HEK293 (cell line): Measurements from ENCODE around the gene UBAC2.

ENCODE experiments used
- CTCF ChIP-seq: fragments of 450-650 bp; formaldehyde crosslinking; IDR thresholded peaks from 2 replicates; pipeline ENCODE4 v1.5.1; 2016; ENCODE audit warnings: missing biosample characterization, missing genetic modification characterization
- KLF7 ChIP-seq: fragments of 450-650 bp; formaldehyde crosslinking; IDR thresholded peaks from 2 replicates; pipeline ENCODE4 v1.5.1; 2016; ENCODE audit warnings: missing biosample characterization, missing genetic modification characterization, borderline replicate concordance
- ZNF19 ChIP-seq: fragments of 450-650 bp; formaldehyde crosslinking; IDR thresholded peaks from 2 replicates; pipeline ENCODE4; 2016; ENCODE audit warnings: missing biosample characterization, missing genetic modification characterization, low read depth

GRCh38 chr13:99334221-99334620 lies 133.6 kb downstream of the UBAC2 start:
- no peak for TF ChIP-seq ZNF19
- no peak for TF ChIP-seq KLF7 (tag by site-specific recombination)
- TF ChIP-seq CTCF (tag by site-specific recombination): no peak
